SH-SY5Y (cell line): ENCODE results near the gene PAK2.

Experiments
- GATA2 ChIP-seq: IDR thresholded peaks from 2 replicates; pipeline ENCODE4 v1.6.1; 2011; ENCODE audit warnings: mild to moderate bottlenecking, low read depth, low read length
- GATA3 ChIP-seq: IDR thresholded peaks from 2 replicates; pipeline ENCODE4 v1.6.1; 2011; ENCODE audit warnings: low read depth, mild to moderate bottlenecking, low read length, moderate library complexity

- TF ChIP-seq GATA3 (no peak), GATA2 (no peak)
These were observed 23.5 kb downstream of the PAK2 start for GRCh38 chr3:196763179-196763578.
